Measurements from ENCODE around the gene NDUFS4.
"Not testable (repeated sequence)": the region's sequence is repeated elsewhere in the genome, so short reads cannot be mapped to it uniquely, and the experiment has no call there.

NDUFS4 gene

DNA sequence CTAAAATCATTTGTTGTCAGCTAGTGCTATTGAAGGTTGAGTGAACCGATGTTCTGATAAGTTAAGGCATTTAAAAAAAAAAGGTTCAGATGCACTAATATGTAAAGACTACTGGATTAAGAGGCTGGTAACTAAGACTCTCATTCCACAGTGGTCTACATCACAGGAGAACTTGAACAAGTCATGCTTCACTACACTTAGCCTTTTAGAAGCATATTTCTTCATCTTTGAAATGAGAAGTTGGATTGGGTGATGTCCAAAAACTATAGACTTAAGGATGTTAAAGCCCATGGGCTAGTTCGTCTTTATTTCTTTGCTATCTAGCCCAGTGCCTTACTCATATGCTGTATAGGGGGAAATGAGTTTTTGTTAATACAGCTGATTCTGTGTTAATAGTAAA, 107.2 kb downstream of the NDUFS4 start:
- no peak for DNase-seq (ENCODE audit: low read depth)

- DNase-seq (ENCODE audit: low read depth) = no peak
Measured at GRCh38 chr5:53671447-53671846, 111.0 kb downstream of the NDUFS4 start.

DNA sequence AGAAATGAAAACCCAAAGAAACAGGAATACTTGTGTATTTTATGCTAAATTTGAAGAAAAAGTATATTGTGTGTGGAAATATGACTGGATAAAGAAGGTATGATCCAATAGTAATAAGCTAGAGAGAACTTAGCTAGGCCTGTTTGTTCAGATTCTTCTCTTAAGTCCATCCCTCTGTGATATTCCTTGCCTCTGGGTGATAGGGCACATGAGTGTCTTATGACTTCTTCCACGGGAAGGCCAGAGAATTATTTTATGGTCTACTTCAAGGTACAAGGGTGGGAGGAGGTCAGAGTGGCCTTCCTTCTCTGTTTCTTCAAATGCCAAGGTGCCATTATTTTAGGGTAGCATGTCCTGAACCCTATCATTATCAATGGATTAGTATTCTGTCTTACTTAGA, 113.7 kb downstream of the NDUFS4 start:
- no peak for DNase-seq (ENCODE audit: low read depth)

DNA sequence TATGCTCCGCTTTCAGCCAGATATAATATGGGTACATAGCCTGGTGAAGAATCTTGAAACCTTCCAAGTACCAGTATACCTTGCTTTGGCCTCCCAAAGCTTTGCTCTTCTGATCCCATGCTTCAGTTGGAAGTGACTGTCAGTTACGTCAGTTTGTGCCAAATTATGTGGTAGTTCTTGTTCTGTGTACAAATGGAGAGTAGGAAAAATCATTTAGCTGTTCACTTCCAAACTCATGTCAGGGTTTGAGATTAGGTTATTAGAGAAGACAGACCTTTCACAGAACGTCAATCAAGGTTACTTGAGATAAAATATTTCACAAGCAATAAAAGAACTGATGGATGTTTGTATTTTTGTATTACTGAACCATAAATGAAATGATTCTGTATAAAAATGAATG, 117.2 kb downstream of the NDUFS4 start:
- DNase-seq (ENCODE audit: low read depth) = no peak

GRCh38 chr5:53678981-53679660, 118.7 kb downstream of the NDUFS4 start:
- no peak for DNase-seq (ENCODE audit: low read depth)

DNA sequence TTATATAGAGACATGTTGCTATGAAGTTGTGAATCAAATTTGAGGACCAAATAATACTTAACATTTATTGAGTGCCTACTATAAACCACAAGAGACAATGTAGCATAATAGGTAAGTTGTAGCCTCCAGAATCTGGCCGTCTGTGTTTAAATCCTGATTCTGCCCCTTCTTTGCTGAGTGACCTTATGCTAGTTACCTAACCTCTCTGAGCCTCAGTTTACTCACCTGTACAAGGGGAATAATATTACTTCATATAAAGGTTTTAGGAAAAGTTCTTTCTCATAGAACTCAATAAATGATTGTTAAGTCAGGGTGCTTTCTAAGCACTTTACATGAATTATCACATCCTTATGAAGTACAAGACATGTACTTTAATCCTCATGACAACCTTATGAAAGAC, 120.6 kb downstream of the NDUFS4 start:
- DNase-seq (ENCODE audit: low read depth) = no peak

DNA sequence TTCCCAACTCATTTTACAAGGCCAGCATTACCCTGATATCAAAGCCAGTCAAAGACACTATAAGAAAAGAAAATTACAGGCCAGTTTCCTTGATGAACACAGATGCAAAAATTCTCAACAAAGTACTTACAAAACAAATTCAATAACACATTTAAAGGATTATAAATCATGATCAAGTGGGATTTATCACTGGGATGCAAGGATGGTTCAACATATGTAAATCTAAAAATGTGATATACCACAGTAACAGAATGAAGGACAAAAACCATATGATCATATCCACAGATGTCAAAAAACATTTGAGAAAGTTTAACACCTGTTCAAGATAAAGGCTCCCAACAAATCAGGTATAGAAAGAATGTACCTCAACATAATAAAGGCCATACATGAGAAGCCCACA, 130.6 kb downstream of the NDUFS4 start:
- DNase-seq (ENCODE audit: low read depth) = no peak

- no peak for DNase-seq (ENCODE audit: low read depth)
Measured at GRCh38 chr5:53694520-53695022, 134.1 kb downstream of the NDUFS4 start.

- not testable (repeated sequence) for DNase-seq (ENCODE audit: low read depth)
Measured at GRCh38 chr5:53710405-53710804, 150.0 kb downstream of the NDUFS4 start.

DNA sequence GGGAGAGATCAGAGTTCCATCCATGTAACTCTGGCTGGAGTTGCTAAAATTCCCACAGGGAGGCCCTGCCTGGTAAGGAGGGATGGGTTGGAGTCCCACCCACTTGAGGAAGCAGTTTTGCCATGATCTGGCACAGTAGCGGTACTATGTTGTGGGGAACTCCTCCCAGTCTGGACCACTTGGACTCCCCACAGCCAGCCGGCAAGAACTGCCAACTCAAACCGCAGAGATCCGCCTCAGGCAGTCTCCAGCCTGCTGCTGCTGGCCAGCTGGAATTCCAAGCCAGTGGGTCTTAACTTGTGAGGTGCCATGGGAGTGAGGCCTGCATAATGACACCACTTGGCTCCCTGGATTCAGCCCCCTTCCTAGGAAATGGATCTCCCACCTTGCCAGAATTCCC, 151.9 kb downstream of the NDUFS4 start:
- DNase-seq (ENCODE audit: low read depth) = no peak

DNA sequence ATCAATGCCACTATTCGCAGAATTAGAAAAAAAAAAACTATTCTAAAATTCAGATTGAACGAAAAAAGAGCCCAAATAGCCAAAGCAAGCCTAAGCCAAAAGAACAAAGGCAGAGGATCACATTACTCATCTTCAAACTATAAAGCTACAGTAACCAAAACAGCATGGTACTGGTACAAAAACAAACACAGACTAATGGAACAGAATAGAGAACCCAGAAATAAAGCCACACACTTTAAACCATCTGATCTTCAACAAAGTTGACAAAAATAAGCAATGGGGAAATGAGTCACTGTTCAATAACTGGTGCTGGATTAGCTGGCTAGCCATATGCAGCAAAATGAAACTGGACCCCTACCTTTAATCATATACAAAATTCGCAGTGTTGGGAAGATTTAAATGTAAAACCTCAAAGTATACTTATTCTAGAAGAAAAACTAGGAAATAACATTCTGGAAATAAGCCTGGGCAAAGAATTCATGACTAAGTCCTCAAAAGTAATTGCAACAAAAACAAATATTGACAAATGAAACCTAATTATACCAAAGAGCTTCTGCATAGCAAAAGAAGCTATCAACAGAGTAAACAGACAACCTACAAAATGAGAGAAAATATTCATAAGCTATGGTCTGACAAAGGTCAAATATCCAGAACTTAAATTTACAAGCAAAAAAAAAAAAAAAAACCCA, 153.7 kb downstream of the NDUFS4 start:
- DNase-seq (ENCODE audit: low read depth) = no peak

GRCh38 chr5:53714667-53715010, 154.2 kb downstream of the NDUFS4 start:
- no peak for DNase-seq (ENCODE audit: low read depth)

- no peak for DNase-seq (ENCODE audit: low read depth)
Measured at GRCh38 chr5:53726121-53726520, 165.7 kb downstream of the NDUFS4 start.

DNA sequence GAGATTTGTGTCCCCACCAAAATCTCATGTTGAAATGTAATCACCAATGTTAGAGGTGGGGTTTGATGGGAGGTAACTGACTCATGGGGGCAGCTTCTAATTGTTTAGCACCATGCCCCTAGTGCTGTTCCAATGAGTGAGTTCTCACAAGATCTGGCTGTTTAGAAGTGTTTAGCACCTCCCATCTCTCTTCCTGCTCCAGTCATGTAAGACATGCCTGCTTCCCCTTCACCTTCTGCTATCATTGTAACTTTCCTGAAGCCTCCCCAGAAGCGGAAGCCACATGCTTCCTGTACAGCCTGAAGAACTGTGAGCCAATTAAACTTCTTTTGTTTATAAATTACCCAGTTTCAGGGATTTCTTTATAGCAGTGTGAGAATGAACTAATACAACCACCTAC, 170.5 kb downstream of the NDUFS4 start:
- peak; percentile 82 for DNase-seq (ENCODE audit: low read depth)

All from CMK (cell line).